ENCODE results near the gene CDKN1C.

The CDKN1C gene

GRCh38 chr11:2883979-2884815 lies 1.4 kb downstream of the CDKN1C start:
- Histone ChIP-seq H3K9ac (peak overlapping the region; percentile 81), H3K9me3 (no peaks in the 10 kb centered on the region)

GRCh38 chr11:2883640-2883978 lies 2.0 kb downstream of the CDKN1C start:
- Histone ChIP-seq H4K20me1 (peaks cover 25% of the 10 kb centered on the region), H3K4me3 (peak overlapping the region; percentile 86), H3K27me3 (peaks cover 31% of the 10 kb centered on the region), H3K36me3 (no peaks in the 10 kb centered on the region; the same call in 1 of the 2 replicates), H3K4me1 (peaks cover 65% of the 10 kb centered on the region), H3K4me2 (peak overlapping the region; percentile 92), H3K9me3 (no peaks in the 10 kb centered on the region), H3K9ac (peak overlapping the region; percentile 81), H3K27ac (peak overlapping the region; percentile 80; the same call in 1 of the 2 replicates)
- TF ChIP-seq Cebpa-rat (IDR thresholded peaks at IDR 0.05), result no peak

More at GRCh38 chr11:2883979-2884815, 1.4 kb downstream of the CDKN1C start:
- Histone ChIP-seq H4K20me1 (peaks cover 25% of the 10 kb centered on the region), H3K36me3 (no peaks in the 10 kb centered on the region; the same call in 1 of the 2 replicates), H3K27ac (peak overlapping the region; percentile 80), H3K27me3 (peaks cover 31% of the 10 kb centered on the region), H3K4me2 (peak overlapping the region; percentile 92), H3K4me3 (peak overlapping the region; percentile 86), H3K4me1 (peaks cover 67% of the 10 kb centered on the region)
- TF ChIP-seq Cebpa-rat (IDR thresholded peaks at IDR 0.05), result no peak

GRCh38 chr11:2882396-2883110 lies 3.0 kb downstream of the CDKN1C start:
- Histone ChIP-seq H3K27me3 (peaks cover 31% of the 10 kb centered on the region), H3K36me3 (no peaks in the 10 kb centered on the region; the same call in 1 of the 2 replicates), H3K4me1 (peaks cover 55% of the 10 kb centered on the region), H3K9me3 (no peaks in the 10 kb centered on the region), H3K4me2 (peak overlapping the region; percentile 92), H3K4me3 (peak overlapping the region; percentile 86; the same call in 1 of the 2 replicates), H4K20me1 (peaks cover 25% of the 10 kb centered on the region), H3K27ac (no peak overlapping the region; the same call in 1 of the 2 replicates), H3K9ac (no peak overlapping the region)
- TF ChIP-seq Cebpa-rat (IDR thresholded peaks at IDR 0.05), result no peak

- H3K4me3 ChIP-seq, result peak overlapping the region; percentile 37; the same call in 1 of the 2 replicates
- H3K9me3 ChIP-seq, result peaks cover 5% of the 10 kb centered on the region
- H3K27me3 ChIP-seq, result peaks cover 31% of the 10 kb centered on the region
- peak overlapping the region; percentile 35 for H3K27ac ChIP-seq
- TF ChIP-seq Cebpa-rat (IDR thresholded peaks at IDR 0.05), result no peak
- peak overlapping the region; percentile 28; the same call in 1 of the 2 replicates for H3K9ac ChIP-seq
- H3K4me1 ChIP-seq, result peaks cover 52% of the 10 kb centered on the region
- no peaks in the 10 kb centered on the region; the same call in 1 of the 2 replicates for H3K36me3 ChIP-seq
- H4K20me1 ChIP-seq, result peaks cover 25% of the 10 kb centered on the region
- peak overlapping the region; percentile 92 for H3K4me2 ChIP-seq
Measured at GRCh38 chr11:2881981-2882375, 3.6 kb downstream of the CDKN1C start.

GRCh38 chr11:2881076-2881980 lies 4.2 kb downstream of the CDKN1C start:
- peaks cover 9% of the 10 kb centered on the region for H3K9me3 ChIP-seq
- peaks cover 31% of the 10 kb centered on the region for H3K27me3 ChIP-seq
- peaks cover 52% of the 10 kb centered on the region for H3K4me1 ChIP-seq
- peak overlapping the region; percentile 35 for H3K27ac ChIP-seq
- peak overlapping the region; percentile 37; the same call in 1 of the 2 replicates for H3K4me3 ChIP-seq
- peak overlapping the region; percentile 28; the same call in 1 of the 2 replicates for H3K9ac ChIP-seq
- no peak for TF ChIP-seq Cebpa-rat (IDR thresholded peaks at IDR 0.05)
- peak overlapping the region; percentile 92 for H3K4me2 ChIP-seq
- no peaks in the 10 kb centered on the region; the same call in 1 of the 2 replicates for H3K36me3 ChIP-seq
- H4K20me1 ChIP-seq, result peaks cover 25% of the 10 kb centered on the region

- Histone ChIP-seq H3K27me3 (peaks cover 31% of the 10 kb centered on the region), H3K4me3 (no peak overlapping the region)
Measured at GRCh38 chr11:2880646-2881045, 4.9 kb downstream of the CDKN1C start.

GRCh38 chr11:2878782-2879181 lies 6.8 kb downstream of the CDKN1C start:
- H3K27me3 ChIP-seq, result peaks cover 15% of the 10 kb centered on the region
- peaks cover 28% of the 10 kb centered on the region for H3K9me3 ChIP-seq
- no peak overlapping the region for H3K27ac ChIP-seq
- H3K9ac ChIP-seq, result no peak overlapping the region
- H4K20me1 ChIP-seq, result peaks cover 17% of the 10 kb centered on the region
- peaks cover 41% of the 10 kb centered on the region for H3K4me1 ChIP-seq
- no peak for TF ChIP-seq Cebpa-rat (IDR thresholded peaks at IDR 0.05)
- H3K4me3 ChIP-seq, result no peak overlapping the region
- no peak overlapping the region for H3K4me2 ChIP-seq
- H3K36me3 ChIP-seq, result no peaks in the 10 kb centered on the region; the same call in 1 of the 2 replicates

More at GRCh38 chr11:2880646-2881045, 4.9 kb downstream of the CDKN1C start:
- H3K4me2 ChIP-seq, result peak overlapping the region; percentile 92; the same call in 1 of the 2 replicates
- peaks cover 25% of the 10 kb centered on the region for H4K20me1 ChIP-seq
- peaks cover 50% of the 10 kb centered on the region for H3K4me1 ChIP-seq
- TF ChIP-seq Cebpa-rat (IDR thresholded peaks at IDR 0.05), result no peak
- no peak overlapping the region for H3K9ac ChIP-seq
- H3K36me3 ChIP-seq, result no peaks in the 10 kb centered on the region; the same call in 1 of the 2 replicates
- H3K9me3 ChIP-seq, result peaks cover 9% of the 10 kb centered on the region
- no peak overlapping the region for H3K27ac ChIP-seq

GRCh38 chr11:2877474-2877873 lies 8.1 kb downstream of the CDKN1C start:
- H3K4me3 ChIP-seq, result no peak overlapping the region
- no peak overlapping the region for H3K9ac ChIP-seq
- no peaks in the 10 kb centered on the region; the same call in 1 of the 2 replicates for H3K36me3 ChIP-seq
- no peak overlapping the region for H3K27ac ChIP-seq
- H3K4me2 ChIP-seq, result no peak overlapping the region
- no peak for TF ChIP-seq Cebpa-rat (IDR thresholded peaks at IDR 0.05)
- peaks cover 2% of the 10 kb centered on the region; the same call in 1 of the 2 replicates for H3K27me3 ChIP-seq
- H4K20me1 ChIP-seq, result peaks cover 4% of the 10 kb centered on the region; the same call in 1 of the 2 replicates
- H3K4me1 ChIP-seq, result peaks cover 30% of the 10 kb centered on the region
- H3K9me3 ChIP-seq, result peaks cover 28% of the 10 kb centered on the region

- Histone ChIP-seq H3K4me2 (no peak overlapping the region), H3K9ac (no peak overlapping the region), H3K27me3 (peaks cover 11% of the 10 kb centered on the region), H3K27ac (no peak overlapping the region), H3K36me3 (no peaks in the 10 kb centered on the region; the same call in 1 of the 2 replicates), H3K4me1 (peaks cover 37% of the 10 kb centered on the region), H3K4me3 (no peak overlapping the region), H3K9me3 (peaks cover 28% of the 10 kb centered on the region), H4K20me1 (no peaks in the 10 kb centered on the region)
- TF ChIP-seq Cebpa-rat (IDR thresholded peaks at IDR 0.05), result no peak
Measured at GRCh38 chr11:2874963-2875362, 10.6 kb downstream of the CDKN1C start.

Data from BLaER1 (cell line).